ENCODE results near the gene HPD.
"Not testable (repeated sequence)": the region's sequence is repeated elsewhere in the genome, so short reads cannot be mapped to it uniquely, and the experiment has no call there.

Gene HPD
- 0 reads per million in 2 experiments for total RNA-seq

DNA sequence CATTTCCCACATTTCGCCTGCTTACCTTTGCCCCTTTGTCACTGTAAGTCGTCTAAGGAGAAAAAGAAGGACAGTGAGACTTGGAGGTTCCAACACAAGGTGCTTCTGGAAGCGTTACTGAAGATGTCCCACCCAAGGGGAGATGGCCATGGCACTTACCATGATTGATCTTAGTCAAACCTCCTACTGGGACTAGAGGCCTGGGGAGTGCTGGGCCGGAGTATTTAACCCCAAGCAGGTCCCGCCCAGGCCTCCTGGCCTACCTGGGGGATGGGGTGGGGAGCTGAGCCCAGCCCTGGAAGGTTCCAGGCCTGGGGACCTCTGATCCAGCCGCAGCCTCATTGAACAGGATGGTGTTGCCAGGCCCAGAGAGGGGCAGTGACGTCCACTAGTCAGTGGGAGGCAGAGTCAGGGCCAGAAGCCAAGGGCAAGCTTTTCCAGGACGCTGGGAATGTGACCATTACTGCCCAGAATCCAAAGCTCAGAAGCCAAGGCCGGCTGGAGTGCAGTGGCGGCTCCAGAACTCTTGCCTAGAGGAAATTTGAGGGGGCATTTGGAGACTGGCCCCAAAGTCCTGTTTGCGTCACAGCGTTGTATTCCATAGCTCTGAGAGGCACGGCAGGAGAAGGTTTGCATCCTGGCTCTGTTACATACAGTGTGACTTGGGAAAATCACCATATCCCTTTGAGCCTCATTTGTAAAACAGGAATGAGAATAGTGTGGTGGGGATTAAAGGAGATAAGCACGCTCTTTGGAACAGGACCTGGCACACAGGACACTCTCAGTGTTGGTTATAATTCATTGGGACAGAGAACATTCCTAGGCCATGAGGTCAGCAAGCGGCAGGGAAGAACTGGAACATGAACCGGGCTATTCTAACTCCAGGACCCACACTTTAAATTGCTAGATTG is at the start of gene HPD:
HPD (minus strand) TSS at position 198 of the 911 bp plus-strand sequence; CDS start at position 162, 36 bp downstream.
- DNase-seq (ENCODE audit: low read depth): no peak

DNA sequence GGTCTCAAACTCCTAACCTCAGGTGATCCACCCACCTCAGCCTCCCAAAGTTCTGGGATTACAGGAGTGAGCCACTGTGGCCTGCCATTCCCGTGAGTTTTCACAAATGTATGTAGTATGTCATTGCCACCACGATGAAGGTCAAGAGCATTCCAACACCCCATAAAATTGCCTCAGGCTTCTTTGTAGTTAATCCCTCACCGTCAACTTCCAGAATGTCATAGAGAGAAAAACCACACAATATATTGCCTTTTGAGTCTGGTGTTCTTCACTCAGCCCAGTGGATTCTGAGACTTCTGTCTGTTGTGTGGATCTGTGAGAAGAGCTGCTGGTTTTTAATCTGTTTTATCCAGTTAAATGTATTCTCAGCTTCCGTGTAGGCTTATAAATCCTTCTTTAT is 47.1 kb upstream of the HPD start:
- no peak for DNase-seq (ENCODE audit: low read depth)

DNA sequence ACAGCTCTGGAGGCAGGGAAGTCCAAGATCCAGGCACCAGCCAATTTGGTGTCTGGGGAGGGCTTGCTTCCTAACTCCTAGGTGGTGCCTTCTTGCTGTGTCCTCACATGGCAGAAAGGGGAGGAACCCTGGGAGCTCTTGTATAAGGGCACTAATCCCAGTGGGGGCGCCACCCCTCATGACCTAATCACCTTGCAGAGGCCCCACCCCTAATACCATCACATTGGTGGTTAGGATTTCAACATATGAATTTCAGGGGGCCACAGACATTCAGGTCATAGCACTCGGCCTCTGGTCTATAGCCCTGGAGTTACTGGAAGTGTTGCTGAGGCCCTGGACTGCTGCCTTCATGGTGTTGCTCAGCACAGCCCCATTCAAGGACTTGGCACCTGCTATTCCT is 44.5 kb upstream of the HPD start:
- no peak for DNase-seq (ENCODE audit: low read depth)

DNA sequence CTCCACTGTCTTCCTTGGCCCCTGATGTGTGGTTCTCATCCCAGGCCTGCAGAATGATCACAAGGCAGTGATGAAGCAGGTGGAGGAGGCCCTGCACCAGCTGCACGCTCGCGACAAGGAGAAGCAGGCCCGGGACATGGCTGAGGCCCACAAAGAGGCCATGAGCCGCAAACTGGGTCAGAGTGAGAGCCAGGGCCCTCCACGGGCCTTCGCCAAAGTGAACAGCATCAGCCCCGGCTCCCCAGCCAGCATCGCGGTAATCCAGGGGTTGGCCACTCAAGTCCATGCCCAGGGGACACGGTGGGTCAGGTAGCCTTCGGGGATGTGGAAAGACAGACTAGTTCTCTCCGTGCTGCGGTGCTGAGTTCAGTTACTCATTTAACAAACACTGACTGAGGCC is 40.9 kb upstream of the HPD start:
- no peak for DNase-seq (ENCODE audit: low read depth)

DNA sequence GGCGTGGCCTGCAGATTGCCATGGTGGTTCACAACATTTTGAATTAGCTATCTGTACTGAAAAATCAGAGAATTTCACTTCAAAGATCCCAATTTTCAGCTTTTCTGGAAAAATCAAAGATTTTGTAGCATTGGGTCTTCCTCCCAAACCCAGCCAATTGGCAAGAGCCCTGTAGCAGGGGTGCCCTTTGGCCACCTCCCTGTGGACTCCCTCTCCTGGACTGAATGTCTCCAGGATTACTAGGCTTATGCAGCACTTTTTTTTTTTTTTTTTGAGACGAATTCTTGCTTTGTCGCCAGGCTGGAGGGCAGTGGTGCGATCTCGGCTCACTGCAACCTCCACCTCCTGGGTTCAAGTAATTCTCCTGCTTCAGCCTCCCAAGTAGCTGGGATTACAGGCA is 39.6 kb upstream of the HPD start:
- DNase-seq (ENCODE audit: low read depth): no peak

DNA sequence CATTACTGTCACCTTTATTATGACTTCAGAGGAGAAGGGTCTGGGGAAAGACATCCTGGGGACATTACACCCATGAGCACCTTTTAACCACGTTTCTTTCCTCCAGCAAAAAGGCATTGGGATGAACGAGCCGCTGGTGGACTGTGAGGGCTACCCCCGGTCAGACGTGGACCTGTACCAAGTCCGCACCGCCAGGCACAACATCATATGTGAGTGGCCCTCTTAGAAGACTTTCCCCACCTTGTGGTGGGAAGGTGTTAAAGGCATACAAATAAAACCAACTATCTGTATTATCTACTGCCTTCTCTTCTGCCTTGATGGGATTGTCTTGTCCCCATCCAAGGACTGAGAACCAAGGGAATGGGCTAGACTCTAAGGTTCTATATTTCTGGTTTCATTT is 36.0 kb upstream of the HPD start:
- no peak for DNase-seq (ENCODE audit: low read depth)

DNA sequence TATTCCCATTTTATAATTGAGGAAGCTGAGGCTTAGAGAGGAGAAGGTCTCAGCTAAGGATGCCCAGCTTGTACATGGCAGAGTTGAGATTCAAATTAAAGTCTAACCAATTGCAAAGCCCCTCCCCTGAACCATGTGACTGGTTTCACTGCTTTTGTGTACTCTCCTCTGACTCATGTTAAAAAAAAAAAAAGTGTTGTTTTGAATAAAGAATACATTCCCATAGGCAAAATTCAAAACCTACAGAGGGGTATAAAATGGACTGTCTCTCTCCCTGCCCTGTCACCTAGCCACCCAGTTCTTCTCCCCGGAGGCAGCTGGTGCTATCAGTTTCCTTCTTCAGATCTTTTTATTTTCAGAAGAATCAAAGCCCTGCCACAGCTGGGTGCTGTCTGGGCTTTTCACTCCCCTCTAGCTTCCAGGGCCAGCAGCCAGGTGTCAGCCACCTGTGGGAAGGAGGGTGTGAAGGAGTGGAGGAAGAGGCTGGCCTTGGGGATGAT is 35.4 kb upstream of the HPD start:
- DNase-seq (ENCODE audit: low read depth): no peak

DNA sequence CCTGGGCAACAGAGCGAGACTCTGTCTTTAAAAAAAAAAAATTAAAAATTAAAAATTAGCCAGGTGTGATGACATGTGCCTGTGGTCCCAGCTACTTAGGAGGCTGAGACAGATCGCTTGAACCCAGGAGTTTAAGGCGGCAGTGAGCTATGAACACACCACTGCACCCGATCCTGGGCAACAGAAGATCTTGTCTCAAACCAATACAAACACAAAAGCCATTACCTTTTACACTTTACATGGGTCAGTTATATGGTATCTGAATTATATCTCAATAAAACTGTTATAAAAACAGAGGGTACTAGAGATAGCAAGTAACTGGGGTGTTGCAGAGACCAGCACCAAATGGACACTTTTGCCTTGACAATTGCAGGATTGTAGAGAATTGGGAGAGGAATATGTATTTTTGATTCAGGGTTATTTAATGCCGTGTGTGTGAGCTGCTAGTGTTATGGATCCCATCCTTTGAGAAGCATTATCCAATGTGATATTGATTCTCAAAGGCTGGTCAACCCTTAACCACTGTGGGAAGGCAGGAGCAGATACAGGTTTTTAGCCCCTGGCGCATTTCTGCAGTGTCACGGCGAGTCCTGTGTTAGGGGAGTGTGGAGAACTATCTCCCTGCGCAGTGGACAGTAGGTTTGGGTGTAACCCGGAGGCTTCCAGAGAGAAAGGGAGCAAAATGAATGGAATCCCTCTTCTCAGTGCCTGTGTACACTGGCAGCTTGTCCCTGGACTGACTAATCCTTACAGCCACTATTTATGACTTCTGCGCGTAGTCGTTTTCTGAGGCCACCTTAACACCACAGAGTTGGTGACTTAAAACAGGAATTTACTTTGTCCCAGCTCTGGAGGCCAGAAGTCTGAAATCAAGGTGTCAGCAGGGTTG is 34.3 kb upstream of the HPD start:
- no peak for DNase-seq (ENCODE audit: low read depth)

DNA sequence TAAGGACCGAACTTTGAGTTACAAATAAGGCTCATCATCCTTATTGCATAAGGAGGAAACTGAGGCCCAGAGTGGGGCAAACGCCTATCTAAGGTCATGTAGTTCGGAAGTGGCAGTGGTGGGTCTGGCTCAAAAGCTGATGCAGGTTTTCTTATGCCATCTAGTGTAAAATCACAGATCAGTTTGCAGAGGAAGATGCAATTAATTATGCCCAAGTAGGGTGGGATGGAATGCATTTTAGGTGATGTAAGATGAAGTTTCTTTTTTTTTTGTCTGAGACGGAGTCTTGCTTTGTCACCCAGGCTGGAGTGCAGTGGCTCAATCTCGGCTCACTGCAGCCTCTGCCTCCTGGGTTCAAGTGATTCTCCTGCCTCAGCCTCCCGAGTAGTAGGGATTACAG is 31.0 kb upstream of the HPD start:
- not testable (repeated sequence) for DNase-seq (ENCODE audit: low read depth)

DNA sequence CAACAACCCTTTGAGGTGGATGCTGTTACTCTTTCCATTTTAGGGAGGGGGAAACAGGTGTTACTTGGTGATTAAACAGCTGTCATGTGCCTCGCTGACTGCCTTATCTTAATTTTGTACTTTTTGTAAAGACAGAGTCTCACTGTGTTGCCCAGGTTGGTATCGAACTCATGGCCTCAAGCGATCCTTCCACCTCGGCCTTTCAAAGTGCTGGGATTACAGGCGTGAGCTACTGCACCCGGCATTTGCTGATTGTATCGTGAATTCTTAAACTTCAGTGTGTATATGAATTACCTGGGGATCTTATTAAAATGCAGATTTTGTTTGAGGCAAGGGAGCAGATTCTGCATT is 30.6 kb upstream of the HPD start:
- DNase-seq (ENCODE audit: low read depth): no peak

DNA sequence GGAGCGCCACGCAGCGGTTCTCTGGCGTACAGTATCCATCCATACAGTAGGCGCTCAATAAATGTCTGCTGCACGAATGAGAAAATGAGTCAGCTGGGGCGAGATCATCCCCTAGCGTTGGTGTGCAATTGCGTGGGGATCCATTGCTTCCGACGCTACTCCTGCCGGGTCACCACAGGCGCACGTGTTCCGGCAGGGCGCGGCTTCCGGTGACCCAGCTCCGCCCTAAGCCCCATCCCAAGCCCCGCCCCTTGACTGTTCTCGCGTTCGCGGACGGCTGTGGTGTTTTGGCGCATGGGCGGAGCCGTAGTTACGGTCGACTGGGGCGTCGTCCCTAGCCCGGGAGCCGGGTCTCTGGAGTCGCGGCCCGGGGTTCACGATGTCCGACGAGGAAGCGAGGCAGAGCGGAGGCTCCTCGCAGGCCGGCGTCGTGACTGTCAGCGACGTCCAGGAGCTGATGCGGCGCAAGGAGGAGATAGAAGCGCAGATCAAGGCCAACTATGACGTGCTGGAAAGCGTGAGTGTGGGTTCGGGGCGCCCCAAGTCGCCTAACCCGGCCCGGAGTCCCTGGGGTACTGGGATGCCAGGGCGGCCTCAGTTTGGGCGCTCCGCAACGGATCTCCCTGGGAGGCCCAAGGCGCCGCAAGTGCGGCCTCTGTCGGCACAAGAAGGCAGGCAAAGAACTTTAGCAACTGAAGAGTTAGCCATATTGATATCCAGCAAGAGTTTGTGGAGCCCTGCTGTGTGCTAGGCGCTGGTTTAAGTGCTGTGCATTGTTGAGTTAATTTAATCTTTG is 30.0 kb upstream of the HPD start, which contains the start of gene PSMD9:
PSMD9 (plus strand) TSS at position 313 of the 796 bp plus-strand sequence; CDS start at position 380, 67 bp downstream.
- peak; percentile 98 for DNase-seq (ENCODE audit: low read depth)

DNA sequence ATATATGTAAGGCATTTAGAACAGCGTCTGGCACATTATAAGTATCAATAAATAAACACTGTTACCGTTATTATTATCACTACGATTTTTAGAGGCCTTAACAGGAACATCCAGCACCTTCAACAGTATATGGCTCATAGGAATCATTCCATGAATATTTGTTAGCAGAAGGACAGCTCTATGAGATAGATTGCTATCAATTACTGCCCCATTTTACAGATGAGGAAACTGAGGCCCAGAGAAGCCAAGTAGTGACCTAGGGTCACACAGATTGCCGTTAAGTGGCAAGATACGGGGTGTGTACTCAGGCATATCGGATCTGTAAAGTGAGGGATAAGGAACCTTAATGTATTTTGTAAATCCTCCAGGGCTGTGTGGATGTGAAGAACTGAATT is 29.4 kb upstream of the HPD start:
- DNase-seq (ENCODE audit: low read depth): no peak

DNA sequence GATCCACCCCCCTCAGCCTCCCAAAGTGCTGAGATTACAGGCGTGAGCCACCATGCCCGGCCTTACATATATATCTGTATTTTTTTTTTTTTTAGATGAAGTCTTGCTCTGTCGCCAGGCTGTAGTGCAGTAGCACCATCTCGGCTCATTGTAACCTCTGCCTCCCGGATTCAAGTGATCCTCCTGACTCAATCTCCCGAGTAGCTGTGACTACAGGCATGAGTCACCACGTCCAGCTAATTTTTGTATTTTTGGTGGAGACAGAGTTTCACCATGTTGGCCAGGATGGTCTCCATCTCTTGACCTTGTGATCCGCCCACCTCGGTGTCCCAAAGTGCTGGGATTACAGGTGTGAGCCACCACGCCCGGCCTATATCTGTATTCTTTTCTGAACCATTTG is 26.5 kb upstream of the HPD start:
- not testable (repeated sequence) for DNase-seq (ENCODE audit: low read depth)

DNA sequence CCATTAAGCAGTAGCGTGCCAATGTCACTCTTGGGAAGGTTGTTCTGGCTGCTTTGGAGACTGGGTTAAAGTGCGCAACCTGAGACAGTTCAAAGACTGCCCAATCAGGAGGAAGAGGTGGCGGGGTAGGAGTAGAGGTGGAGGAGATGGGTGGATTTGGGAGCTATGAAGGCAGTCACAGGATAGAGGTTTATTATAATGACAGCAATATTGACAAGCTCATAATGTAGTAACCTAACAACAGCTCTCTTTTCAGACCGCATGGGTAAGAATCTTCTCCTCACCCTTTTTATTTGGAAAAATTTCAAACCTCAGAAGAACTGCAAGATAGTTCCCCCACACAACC is 24.6 kb upstream of the HPD start:
- no peak for DNase-seq (ENCODE audit: low read depth)

DNA sequence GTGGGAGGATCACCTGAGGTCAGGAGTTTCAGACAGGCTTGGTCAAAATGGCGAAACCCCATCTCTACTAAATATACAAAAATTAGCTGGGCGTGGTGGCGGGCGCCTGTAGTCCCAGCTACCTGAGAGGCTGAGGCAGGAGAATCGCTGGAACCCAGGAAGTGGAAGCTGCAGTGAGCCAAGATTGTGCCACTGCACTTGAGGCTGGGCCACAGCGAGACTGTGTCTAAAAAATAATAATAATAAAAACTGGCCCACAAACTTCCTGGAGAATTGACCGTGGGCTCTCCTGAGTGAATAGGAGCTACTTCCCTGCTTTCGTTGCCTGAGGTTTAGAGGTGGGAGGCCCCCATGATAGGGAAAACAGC is 17.4 kb upstream of the HPD start:
- DNase-seq (ENCODE audit: low read depth): not testable (repeated sequence)

DNA sequence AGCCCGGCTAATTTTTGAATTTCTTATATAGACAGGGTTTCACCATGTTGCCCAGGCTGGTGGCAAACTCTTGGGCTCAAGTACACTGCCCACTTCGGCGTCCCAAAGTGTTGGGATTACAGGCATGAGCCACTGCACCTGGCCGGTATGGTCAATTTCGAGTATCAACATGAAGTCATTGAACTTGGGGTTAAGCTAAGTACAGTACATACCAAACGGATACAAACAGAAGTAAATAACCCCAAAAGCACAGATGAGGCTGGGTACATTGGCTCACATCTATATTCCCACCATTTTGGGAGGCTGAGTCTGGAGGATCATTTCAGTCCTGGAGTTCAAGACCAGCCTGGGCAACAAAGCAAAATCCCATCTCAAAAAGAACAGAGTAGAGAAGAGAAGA is 16.9 kb upstream of the HPD start:
- DNase-seq (ENCODE audit: low read depth): no peak

DNA sequence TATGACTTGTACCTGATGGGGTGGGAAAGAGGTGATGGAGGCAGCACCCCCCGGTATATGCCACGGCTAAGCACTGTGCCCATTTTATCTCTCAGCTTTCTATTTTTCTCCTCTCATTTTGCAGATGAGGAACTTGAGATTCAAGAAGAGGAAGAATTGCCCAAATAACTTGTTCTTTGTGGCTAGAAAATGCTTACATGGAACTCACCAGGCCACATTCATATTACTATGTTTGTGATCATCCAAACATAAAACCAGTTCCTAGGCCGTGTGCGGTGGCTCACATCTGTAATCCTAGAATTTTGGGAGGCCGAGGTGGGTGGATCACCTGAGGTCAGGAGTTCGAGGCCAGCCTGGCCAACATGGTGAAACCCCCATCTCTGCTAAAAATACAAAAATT is 15.4 kb upstream of the HPD start:
- DNase-seq (ENCODE audit: low read depth): no peak

DNA sequence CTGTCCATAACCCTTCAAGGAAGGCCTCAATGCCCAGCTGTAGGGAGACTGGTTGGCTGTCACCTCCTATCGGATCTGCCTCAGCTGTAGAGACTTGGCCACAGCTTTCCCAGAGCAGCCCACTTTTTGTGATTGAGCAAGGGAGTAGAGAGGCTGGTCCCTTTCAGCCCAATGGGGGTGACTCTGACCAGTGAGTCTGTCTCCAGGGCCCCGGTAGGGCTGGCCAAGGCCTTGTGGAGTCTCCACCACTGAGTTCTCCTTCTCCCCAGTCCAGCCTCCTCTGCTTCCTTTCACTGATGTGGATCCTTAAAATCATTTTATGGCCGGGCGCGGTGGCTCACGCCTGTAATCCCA is 14.5 kb upstream of the HPD start:
- no peak for DNase-seq (ENCODE audit: low read depth)

DNA sequence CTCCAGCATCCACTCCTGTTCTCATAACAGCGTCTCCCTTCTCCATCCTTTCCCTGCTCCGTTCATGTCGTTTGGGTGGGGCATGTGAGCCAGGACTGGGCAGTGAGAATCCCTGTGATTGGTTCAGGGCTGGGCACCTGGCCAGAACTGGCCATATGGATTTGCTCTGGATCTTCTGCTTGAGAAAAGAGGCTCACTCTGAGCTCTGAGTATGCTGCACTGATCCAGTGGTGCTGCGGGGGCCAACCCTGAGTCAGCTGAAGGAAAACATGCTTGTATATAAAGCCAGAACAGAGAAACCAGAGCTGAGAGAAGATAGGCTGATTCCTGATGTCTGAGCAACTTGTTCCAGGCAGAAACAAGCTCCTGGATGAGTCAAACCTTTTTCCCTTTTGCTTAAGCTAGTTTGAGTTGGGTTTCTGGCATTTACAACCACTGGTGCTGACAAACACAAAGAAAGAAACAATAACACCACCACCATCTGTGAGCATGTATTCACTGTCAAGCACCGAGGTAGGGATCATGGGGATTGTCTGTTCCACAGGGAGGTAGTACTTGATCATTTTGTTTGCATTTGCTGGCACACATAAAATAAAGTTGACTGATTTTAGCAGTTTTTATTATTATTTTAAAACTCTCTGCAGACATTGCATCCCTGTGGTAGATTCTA is 14.0 kb upstream of the HPD start:
- DNase-seq (ENCODE audit: low read depth): no peak

DNA sequence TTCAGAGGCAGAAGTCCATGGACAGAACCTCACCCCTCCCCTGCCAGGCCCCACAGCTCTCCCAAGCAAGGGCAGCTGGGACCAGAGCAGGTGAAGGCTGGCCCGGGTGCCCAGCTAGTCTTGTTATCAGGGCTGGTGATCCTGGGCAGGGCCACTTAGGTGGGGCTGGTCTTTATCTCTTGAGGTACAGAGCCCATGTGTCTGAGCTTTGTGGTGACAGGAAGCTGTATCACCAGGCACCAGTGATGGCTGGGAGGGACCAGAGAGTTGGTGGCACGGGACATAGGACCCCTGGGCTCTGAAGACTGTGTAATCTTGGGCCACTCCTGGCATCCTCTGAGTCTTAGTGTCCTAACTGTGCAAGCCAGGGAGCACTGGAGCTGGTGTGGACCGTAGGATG is 12.8 kb upstream of the HPD start:
- no peak for DNase-seq (ENCODE audit: low read depth)

DNA sequence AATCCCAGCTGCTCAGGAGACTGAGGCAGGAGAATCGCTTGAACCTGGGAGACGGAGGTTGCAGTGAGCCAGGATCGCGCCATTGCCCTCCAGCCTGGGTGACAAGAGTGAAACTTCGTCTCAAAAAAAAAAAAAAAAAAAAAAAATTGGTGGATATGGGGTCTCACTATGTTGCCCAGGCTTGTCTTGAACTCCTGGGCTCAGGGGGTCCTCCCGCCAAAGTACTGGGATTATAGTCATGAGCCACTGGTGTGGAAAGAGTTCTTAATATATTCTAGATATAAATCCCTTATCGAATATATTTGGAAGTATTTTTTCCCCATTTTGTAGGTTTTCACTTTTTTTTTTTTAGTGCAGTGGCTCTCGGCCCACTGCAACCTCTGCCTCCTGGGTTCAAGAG is 10.6 kb upstream of the HPD start:
- DNase-seq (ENCODE audit: low read depth): not testable (repeated sequence)

DNA sequence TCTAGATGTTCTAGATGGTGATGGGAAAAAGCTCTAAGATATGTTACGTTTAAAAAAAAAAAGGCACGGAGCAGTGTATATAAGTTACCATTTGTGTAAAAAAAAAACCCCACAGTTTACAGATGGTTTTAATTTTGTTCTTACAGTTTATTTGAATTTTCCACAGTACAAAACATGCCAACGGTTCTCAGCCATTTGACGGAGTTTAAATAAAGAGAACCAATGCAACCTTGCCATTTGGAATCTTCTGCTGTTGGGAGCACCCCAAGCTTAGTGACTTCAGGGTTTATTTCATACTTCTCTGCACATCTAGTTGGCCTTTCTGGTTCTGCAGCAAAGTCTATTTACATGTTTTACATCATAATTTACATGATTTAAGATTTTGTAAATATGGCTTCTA is 7.7 kb upstream of the HPD start:
- DNase-seq (ENCODE audit: low read depth): no peak
